Measurements from ENCODE around the gene ZBTB3. TPM values are rescaled to one million over a fixed set of nuclear protein-coding genes. Genes with fewer than 3 reads are reported as not detected.

Gene ZBTB3
- total and polyA plus RNA-seq, 2 of the 8 experiments (the other 6 are each of a cell fraction or from before 2014, with no cell fraction given): 30.2 to 76.9 TPM

DNA sequence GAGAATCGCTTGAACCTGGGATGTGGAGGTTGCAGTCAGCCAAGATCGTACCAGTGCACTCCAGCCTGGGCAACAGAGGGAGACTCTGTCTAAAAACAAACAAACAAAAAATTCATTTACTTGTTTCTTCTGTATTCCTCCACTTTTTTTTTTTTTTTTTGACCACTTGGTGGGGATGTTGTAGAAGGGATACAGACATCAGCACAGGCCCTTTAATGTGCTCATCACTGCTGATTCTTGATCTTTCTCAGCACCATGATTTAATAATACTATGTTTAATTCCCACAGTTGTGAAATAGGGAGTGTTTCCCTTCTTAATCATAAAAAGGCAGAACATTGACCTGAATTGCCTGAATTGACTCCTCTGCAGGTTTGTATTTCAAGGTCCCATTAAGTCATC is 21.1 kb downstream of the ZBTB3 start:
- ChIA-PET CTCF (ENCODE audit: partially characterized antibody) (interaction anchor here (0.7 to 6.1 kb wide), 6 partner anchors 17 to 863 kb away, joined by 3 to 32 read pairs (median 4); partner anchors contain the start of gene TMEM179B), POLR2A (ENCODE audit: partially characterized antibody) (interaction anchor here (1.0 to 10.9 kb wide), 4 partner anchors 19 to 121 kb away, joined by 3 to 192 read pairs (median 98); partner anchors contain the start of genes TAF6L and ZBTB3)
- H4K5ac ChIP-seq (ENCODE audit: insufficient read length, low read depth, low read length): no peak overlapping the region
- H3K9ac ChIP-seq (replicated peaks in 1 of 4; ENCODE audit: extremely low read depth in 1 of 4, low read depth in 3 of 4, low read length in 3 of 4): no peak overlapping the region
- no peak overlapping the region for H2BK20ac ChIP-seq (ENCODE audit: low read length)
- H2AFZ ChIP-seq (ENCODE audit: low read length): no peak overlapping the region
- no peak overlapping the region for H2BK12ac ChIP-seq (ENCODE audit: low read depth, low read length)
- DNase-seq (ENCODE audit: low read depth in 1 of 2, low spot score in 2 of 2) (no peak), FAIRE-seq (no peak)
- H3K79me1 ChIP-seq (ENCODE audit: low read depth, low read length): no peaks in the 10 kb centered on the region
- no peak overlapping the region for H3K18ac ChIP-seq (ENCODE audit: extremely low read depth, low read length)
- H3K9me3 ChIP-seq (ENCODE audit: insufficient read depth in 2 of 2, low read depth in 1 of 2, low read length in 1 of 2): no peaks in the 10 kb centered on the region
- no peak overlapping the region for H3K23ac ChIP-seq (ENCODE audit: insufficient read length)
- no peak overlapping the region for H3K14ac ChIP-seq (ENCODE audit: insufficient read length)
- no peak overlapping the region for H3K4me2 ChIP-seq (ENCODE audit: insufficient read depth in 1 of 2, low read depth in 2 of 2, low read length in 2 of 2)
- H3K27me3 ChIP-seq (replicated peaks in 1 of 4; ENCODE audit: control insufficient read depth in 3 of 4, extremely low read depth in 1 of 4, insufficient read depth in 3 of 4, low read length in 3 of 4): no peaks in the 10 kb centered on the region
- no peak overlapping the region for H4K8ac ChIP-seq (ENCODE audit: extremely low read depth, insufficient read depth, low read length)
- H3K79me2 ChIP-seq (ENCODE audit: control insufficient read depth in 1 of 2, insufficient read depth in 2 of 2, low read length in 2 of 2): peaks cover 0 to 33% of the 10 kb centered on the region in 2 experiments; a peak in 3 of 4 replicates
- no peak overlapping the region for H2BK120ac ChIP-seq (replicated peaks; ENCODE audit: low read depth, low read length)
- WGBS, 2 experiments (ENCODE audit: extremely low coverage in 1 of 2, insufficient coverage in 1 of 2, insufficient read length in 1 of 2, insufficient replicate concordance in 2 of 2, low coverage in 1 of 2, low lambda C conversion rate in 2 of 2, missing lambda C conversion rate in 1 of 2): 92% methylated on average over 2 of the region's 2 CpGs; no CpG with 5 or more reads in 1 of the 2 experiments
- H4K91ac ChIP-seq (replicated peaks; ENCODE audit: insufficient read length, low read length): no peak overlapping the region
- H3K36me3 ChIP-seq (ENCODE audit: control insufficient read depth in 2 of 4, insufficient read depth in 4 of 4, low read length in 3 of 4): peaks cover 5 to 23% (median 8%) of the 10 kb centered on the region in 4 experiments; a peak in 7 of 8 replicates
- H3K56ac ChIP-seq (replicated peaks; ENCODE audit: insufficient read length, low read depth, low read length): no peak overlapping the region
- TF ChIP-seq CHD1 (IDR thresholded peaks at IDR 0.05; ENCODE audit: low read depth, low read length) (no peak), RAD21 (IDR thresholded peaks at IDR 0.05 in 1 of 2, conservative IDR thresholded peaks at IDR 0.05 in 1 of 2; ENCODE audit: low read depth in 2 of 2, low read length in 2 of 2) (peak; percentile 51 to 56; a peak in 3 of 4 replicates)
- H3K4ac ChIP-seq (replicated peaks; ENCODE audit: insufficient read length, low read depth, low read length): no peak overlapping the region
- no peaks in the 10 kb centered on the region for H3K4me1 ChIP-seq (replicated peaks in 1 of 4; ENCODE audit: control insufficient read depth in 3 of 4, insufficient read depth in 4 of 4, low read length in 3 of 4)
- no peak overlapping the region for H2AK5ac ChIP-seq (ENCODE audit: low read depth, low read length)
- no peak overlapping the region for H2BK15ac ChIP-seq (ENCODE audit: low read length)
- peaks cover 5% of the 10 kb centered on the region for H3K23me2 ChIP-seq (ENCODE audit: low read depth, low read length)
- no peak overlapping the region for H2BK5ac ChIP-seq (ENCODE audit: low read depth, low read length)
- H3K4me3 ChIP-seq (ENCODE audit: extremely low read depth in 1 of 4, insufficient read depth in 2 of 4, low read depth in 3 of 4, low read length in 4 of 4): no peak overlapping the region
- no peaks in the 10 kb centered on the region for H4K20me1 ChIP-seq (replicated peaks in 1 of 2; ENCODE audit: control insufficient read depth in 1 of 2, insufficient read depth in 2 of 2, low read length in 2 of 2)
- H3K27ac ChIP-seq (ENCODE audit: low read depth, low read length): no peak overlapping the region
